Retina (tissue), 1 donor: Measurements from ENCODE around the gene KCNK3.

Source experiments
- DNase-seq: peaks from one replicate; pipeline ENCODE4 v3.0.0-alpha.2; 2016

KCNK3 gene

GRCh38 chr2:26666671-26667070 is 25.9 kb upstream of the KCNK3 start:
- no peak for DNase-seq

GRCh38 chr2:26668041-26668440 is 24.5 kb upstream of the KCNK3 start:
- DNase-seq = no peak

- DNase-seq = no peak
Observed at GRCh38 chr2:26668856-26669750, 23.4 kb upstream of the KCNK3 start.

- no peak for DNase-seq
Observed at GRCh38 chr2:26670171-26670570, 22.4 kb upstream of the KCNK3 start.

- DNase-seq = no peak
Observed at GRCh38 chr2:26670931-26671460, 21.5 kb upstream of the KCNK3 start.

GRCh38 chr2:26671691-26672090 is 20.8 kb upstream of the KCNK3 start:
- DNase-seq = no peak

- no peak for DNase-seq
Observed at GRCh38 chr2:26672112-26672817, 20.3 kb upstream of the KCNK3 start.

GRCh38 chr2:26672818-26673393 is 19.6 kb upstream of the KCNK3 start:
- DNase-seq = no peak

GRCh38 chr2:26674002-26674751 is 18.3 kb upstream of the KCNK3 start:
- DNase-seq = no peak

GRCh38 chr2:26674771-26675170 is 17.8 kb upstream of the KCNK3 start:
- DNase-seq = no peak

GRCh38 chr2:26675651-26676255 is 16.8 kb upstream of the KCNK3 start:
- no peak for DNase-seq

GRCh38 chr2:26678035-26678434 is 14.5 kb upstream of the KCNK3 start:
- no peak for DNase-seq

GRCh38 chr2:26679867-26680266 is 12.7 kb upstream of the KCNK3 start:
- no peak for DNase-seq

GRCh38 chr2:26681656-26682055 is 10.9 kb upstream of the KCNK3 start:
- DNase-seq = no peak

- no peak for DNase-seq
Observed at GRCh38 chr2:26682155-26682554, 10.4 kb upstream of the KCNK3 start.

GRCh38 chr2:26683583-26683982 is 8.9 kb upstream of the KCNK3 start:
- no peak for DNase-seq

- DNase-seq = no peak
Observed at GRCh38 chr2:26685341-26685740, 7.2 kb upstream of the KCNK3 start.

- DNase-seq = peak; percentile 55
Observed at GRCh38 chr2:26685989-26686839, 6.3 kb upstream of the KCNK3 start.

GRCh38 chr2:26687328-26687727 is 5.2 kb upstream of the KCNK3 start:
- DNase-seq = no peak

GRCh38 chr2:26687801-26688200 is 4.7 kb upstream of the KCNK3 start:
- no peak for DNase-seq

- no peak for DNase-seq
Observed at GRCh38 chr2:26691161-26691560, 1.4 kb upstream of the KCNK3 start.
